Measurements from ENCODE around the gene IFT25.
"Not testable (repeated sequence)": the region's sequence is repeated elsewhere in the genome, so short reads cannot be mapped to it uniquely, and the experiment has no call there.

Gene IFT25

DNA sequence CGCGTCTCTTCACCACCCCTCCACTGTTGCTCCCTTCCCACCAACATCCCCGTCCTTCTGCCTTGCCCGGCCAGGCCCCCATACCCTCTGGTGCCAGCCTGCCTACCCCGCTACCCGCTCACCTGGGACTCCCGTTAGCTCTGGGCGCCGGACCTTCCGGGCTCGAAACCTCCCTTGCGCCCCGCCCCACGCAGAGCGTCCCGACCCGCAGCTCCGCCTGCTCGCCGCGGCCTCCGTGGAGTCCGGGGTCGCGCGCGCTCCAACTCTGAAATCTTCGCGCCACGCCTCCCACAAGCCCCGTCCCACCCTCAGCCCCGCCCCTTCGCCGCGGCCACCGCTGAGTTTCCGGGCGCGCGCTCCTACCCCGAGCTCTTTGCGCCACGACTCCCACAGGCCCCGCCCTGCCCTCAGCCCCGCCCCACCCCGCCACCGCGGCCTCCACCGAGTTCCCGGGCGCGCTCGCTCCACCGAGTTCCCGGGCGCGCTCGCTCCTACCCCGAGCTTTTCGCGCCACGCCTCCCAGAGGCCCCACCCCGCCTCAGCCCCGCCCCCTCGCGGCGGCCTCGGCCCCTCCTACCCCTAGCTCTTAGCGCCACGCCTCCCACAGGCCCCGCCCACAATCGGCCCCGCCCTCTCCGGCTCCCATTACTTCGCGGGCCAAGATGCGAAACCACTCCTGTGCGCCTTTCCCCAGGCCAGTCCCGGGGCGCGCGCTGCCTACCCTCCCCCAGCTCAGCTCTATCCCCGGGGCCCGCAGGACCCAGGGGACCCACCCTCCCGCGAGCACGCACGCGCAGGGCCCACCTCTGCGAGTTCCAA lies at the start of gene IFT25:
Gene IFT25, minus strand, starts transcription at position 267 of the 819 bp plus-strand sequence. CDS start 5,617 bp downstream, outside the sequence.
- H3K79me2 ChIP-seq (ENCODE audit: control insufficient read depth, insufficient read depth, low read length, unreplicated experiment) = peaks cover 79% of the 10 kb centered on the region
- peak within 1 kb of the TSS; percentile 90 for H3K4me3 ChIP-seq (ENCODE audit: low read depth, low read length)
- peaks cover 4% of the 10 kb centered on the region; the same call in 1 of the 2 replicates for H3K36me3 ChIP-seq (ENCODE audit: insufficient read depth, low read length)
- peak within 1 kb of the TSS; percentile 93 for H2AFZ ChIP-seq (ENCODE audit: low read length, unreplicated experiment)
- H3K27me3 ChIP-seq (ENCODE audit: insufficient read depth, low read length) = no peaks in the 10 kb centered on the region
- H3K4me1 ChIP-seq (ENCODE audit: control insufficient read depth, insufficient read depth, low read length, unreplicated experiment) = peaks cover 37% of the 10 kb centered on the region
- peak within 1 kb of the TSS; percentile 67 for H3K27ac ChIP-seq (ENCODE audit: low read depth, low read length)

DNA sequence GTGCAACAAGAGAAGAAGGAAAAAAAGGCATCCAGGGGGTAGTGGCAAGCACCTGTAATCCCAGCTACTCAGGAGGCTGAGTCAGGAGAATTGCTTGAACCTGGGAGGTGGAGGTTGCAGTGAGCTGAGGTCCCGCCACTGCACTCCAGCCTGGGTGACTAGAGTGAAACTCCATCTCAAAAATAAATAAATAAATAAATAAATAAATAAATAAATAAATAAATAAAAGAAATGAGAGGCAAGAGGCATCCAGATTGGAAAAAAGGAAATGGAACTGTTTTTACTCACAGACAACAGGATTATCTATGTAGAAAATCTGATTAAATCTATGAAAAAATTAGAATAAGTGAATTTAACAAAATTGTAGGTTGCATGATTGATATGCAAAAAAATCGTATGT lies 49.0 kb upstream of the IFT25 start:
- not testable (repeated sequence) for H3K79me2 ChIP-seq (ENCODE audit: control insufficient read depth, insufficient read depth, low read length, unreplicated experiment); H3K4me3 ChIP-seq (ENCODE audit: low read depth, low read length); H3K27ac ChIP-seq (ENCODE audit: low read depth, low read length); H3K36me3 ChIP-seq (ENCODE audit: insufficient read depth, low read length); H2AFZ ChIP-seq (ENCODE audit: low read length, unreplicated experiment); H3K4me1 ChIP-seq (ENCODE audit: control insufficient read depth, insufficient read depth, low read length, unreplicated experiment); H3K27me3 ChIP-seq (ENCODE audit: insufficient read depth, low read length)

DNA sequence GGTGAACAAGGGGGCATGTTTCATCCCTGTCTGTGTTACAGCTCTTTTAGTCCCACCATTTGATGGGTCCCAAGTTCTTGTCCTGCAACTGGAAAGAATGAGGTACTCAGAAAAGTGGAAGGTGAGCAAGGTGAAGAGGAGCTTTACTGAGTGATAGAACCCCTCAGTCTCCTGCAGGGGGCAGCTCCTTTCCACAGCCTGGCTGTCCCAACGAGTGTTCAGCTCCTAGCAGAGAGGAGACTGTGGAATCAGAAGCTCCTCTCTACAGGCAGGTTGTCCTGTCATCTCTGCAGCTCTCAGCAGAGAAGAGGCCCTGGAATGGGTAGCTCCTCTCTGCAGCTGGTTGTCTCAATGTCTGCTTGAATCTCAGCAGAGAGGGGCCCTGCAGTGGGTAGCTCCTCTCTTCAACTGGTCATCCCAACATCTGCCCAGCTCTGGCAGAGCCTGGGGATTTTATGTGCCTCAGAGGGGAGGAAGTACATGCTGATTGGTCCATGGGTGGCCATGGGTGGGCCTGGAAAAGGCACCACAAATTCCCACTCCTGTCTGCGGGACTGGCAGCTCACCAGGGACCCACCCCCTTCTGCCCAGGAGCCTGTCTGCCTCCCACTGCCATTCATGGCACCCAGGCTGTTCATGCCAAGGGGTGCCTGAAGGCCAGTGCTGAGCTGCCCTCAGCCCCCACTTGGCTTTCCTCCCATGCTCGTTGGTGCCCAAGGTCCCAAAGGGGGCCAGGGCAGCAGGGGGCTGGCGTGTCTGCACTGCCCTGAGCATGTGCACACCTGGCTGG lies 46.8 kb upstream of the IFT25 start:
- Histone ChIP-seq H3K36me3 (ENCODE audit: insufficient read depth, low read length) (no peaks in the 10 kb centered on the region), H3K79me2 (ENCODE audit: control insufficient read depth, insufficient read depth, low read length, unreplicated experiment) (no peaks in the 10 kb centered on the region), H3K4me1 (ENCODE audit: control insufficient read depth, insufficient read depth, low read length, unreplicated experiment) (no peaks in the 10 kb centered on the region), H3K4me3 (ENCODE audit: low read depth, low read length) (no peak overlapping the region), H3K27ac (ENCODE audit: low read depth, low read length) (no peak overlapping the region), H2AFZ (ENCODE audit: low read length, unreplicated experiment) (no peak overlapping the region), H3K27me3 (ENCODE audit: insufficient read depth, low read length) (no peaks in the 10 kb centered on the region)

DNA sequence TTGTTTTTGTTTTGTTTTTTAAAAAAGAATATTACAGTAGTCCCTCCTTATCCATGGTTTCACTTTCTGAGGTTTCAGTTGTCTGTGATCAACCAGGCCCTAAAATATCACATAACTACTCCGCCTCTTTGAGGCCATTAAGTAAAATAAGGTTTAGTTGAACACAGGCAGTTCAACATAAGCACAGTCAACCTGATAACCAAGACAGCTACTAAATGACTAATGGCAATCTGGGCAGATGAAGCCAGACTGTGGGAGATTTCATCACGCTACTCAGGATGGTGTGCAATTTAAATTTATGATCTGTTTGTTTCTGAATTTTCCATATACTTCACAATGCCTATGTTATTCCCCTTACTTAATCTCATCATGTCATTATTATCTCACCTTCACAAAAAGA lies 42.4 kb upstream of the IFT25 start:
- Histone ChIP-seq H3K4me3 (ENCODE audit: low read depth, low read length) (no peak overlapping the region), H3K4me1 (ENCODE audit: control insufficient read depth, insufficient read depth, low read length, unreplicated experiment) (peaks cover 1% of the 10 kb centered on the region), H2AFZ (ENCODE audit: low read length, unreplicated experiment) (no peak overlapping the region), H3K27ac (ENCODE audit: low read depth, low read length) (no peak overlapping the region), H3K27me3 (ENCODE audit: insufficient read depth, low read length) (no peaks in the 10 kb centered on the region), H3K36me3 (ENCODE audit: insufficient read depth, low read length) (no peaks in the 10 kb centered on the region), H3K79me2 (ENCODE audit: control insufficient read depth, insufficient read depth, low read length, unreplicated experiment) (no peaks in the 10 kb centered on the region)

DNA sequence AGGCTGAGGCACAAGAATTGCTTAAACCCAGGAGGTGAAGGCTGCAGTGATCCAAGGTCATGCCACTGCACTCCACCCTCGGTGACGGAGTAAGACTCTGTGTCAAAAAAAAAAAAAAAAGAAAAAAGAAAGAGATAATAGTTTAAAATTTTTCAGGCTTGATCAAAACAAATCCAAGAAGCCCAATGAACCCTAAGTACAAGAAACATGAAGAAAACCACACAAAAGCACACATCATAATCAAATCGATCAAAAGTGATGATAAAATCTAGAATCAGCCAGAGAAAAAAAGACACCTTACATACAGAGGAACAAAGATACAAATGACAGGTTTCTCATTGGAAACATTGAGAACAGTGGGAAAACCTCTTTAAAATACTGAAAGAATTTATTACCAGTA lies 41.0 kb upstream of the IFT25 start:
- Histone ChIP-seq H3K4me1 (ENCODE audit: control insufficient read depth, insufficient read depth, low read length, unreplicated experiment) (peaks cover 10% of the 10 kb centered on the region), H3K36me3 (ENCODE audit: insufficient read depth, low read length) (no peaks in the 10 kb centered on the region), H3K4me3 (ENCODE audit: low read depth, low read length) (no peak overlapping the region), H2AFZ (ENCODE audit: low read length, unreplicated experiment) (no peak overlapping the region), H3K79me2 (ENCODE audit: control insufficient read depth, insufficient read depth, low read length, unreplicated experiment) (no peaks in the 10 kb centered on the region), H3K27me3 (ENCODE audit: insufficient read depth, low read length) (no peaks in the 10 kb centered on the region), H3K27ac (ENCODE audit: low read depth, low read length) (no peak overlapping the region)

DNA sequence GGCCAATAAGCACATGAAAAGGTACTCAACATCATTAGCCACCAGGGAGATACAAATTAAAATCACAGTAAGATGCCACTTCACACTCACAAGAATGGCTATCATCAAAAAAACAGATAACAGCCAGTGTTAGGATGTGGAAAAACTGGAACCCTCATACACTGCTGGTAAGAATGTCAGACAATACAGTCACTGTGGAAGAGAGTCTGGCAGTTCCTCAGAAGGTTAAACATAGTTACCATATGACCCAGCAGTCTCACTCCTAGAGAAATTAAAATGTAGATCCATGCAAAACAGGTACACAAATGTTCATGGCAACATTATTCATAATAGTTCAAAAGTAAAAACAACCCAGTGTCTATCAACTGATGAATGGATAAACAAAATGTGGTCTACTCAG lies 39.2 kb upstream of the IFT25 start:
- H3K4me3 ChIP-seq (ENCODE audit: low read depth, low read length) = no peak overlapping the region
- H2AFZ ChIP-seq (ENCODE audit: low read length, unreplicated experiment) = no peak overlapping the region
- peaks cover 10% of the 10 kb centered on the region for H3K4me1 ChIP-seq (ENCODE audit: control insufficient read depth, insufficient read depth, low read length, unreplicated experiment)

DNA sequence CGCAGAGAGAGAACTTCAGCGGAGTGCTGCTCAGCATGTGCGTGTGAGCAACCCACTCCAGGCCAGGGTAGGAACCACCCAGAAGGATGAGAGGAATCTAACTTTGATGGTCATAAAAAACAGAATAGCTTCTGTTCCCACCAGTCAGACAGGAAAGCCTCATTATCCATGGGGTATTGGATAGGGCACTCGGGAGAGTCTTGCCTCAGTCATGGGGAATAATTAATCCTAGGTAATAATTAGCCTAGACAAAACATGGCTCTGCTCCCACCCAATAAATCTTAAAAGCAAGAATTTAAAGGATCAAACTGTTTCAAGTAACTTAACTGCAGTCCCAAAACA lies 37.2 kb upstream of the IFT25 start:
- Histone ChIP-seq H3K36me3 (ENCODE audit: insufficient read depth, low read length) (no peaks in the 10 kb centered on the region), H3K27me3 (ENCODE audit: insufficient read depth, low read length) (no peaks in the 10 kb centered on the region), H2AFZ (ENCODE audit: low read length, unreplicated experiment) (peak overlapping the region; percentile 94), H3K79me2 (ENCODE audit: control insufficient read depth, insufficient read depth, low read length, unreplicated experiment) (no peaks in the 10 kb centered on the region), H3K4me1 (ENCODE audit: control insufficient read depth, insufficient read depth, low read length, unreplicated experiment) (peaks cover 10% of the 10 kb centered on the region), H3K27ac (ENCODE audit: low read depth, low read length) (no peak overlapping the region), H3K4me3 (ENCODE audit: low read depth, low read length) (peak overlapping the region; percentile 68)

More for the DNA sequence above, 39.2 kb upstream of the IFT25 start:
- no peak overlapping the region for H3K27ac ChIP-seq (ENCODE audit: low read depth, low read length)
- no peaks in the 10 kb centered on the region for H3K27me3 ChIP-seq (ENCODE audit: insufficient read depth, low read length)
- H3K36me3 ChIP-seq (ENCODE audit: insufficient read depth, low read length) = no peaks in the 10 kb centered on the region
- H3K79me2 ChIP-seq (ENCODE audit: control insufficient read depth, insufficient read depth, low read length, unreplicated experiment) = no peaks in the 10 kb centered on the region

DNA sequence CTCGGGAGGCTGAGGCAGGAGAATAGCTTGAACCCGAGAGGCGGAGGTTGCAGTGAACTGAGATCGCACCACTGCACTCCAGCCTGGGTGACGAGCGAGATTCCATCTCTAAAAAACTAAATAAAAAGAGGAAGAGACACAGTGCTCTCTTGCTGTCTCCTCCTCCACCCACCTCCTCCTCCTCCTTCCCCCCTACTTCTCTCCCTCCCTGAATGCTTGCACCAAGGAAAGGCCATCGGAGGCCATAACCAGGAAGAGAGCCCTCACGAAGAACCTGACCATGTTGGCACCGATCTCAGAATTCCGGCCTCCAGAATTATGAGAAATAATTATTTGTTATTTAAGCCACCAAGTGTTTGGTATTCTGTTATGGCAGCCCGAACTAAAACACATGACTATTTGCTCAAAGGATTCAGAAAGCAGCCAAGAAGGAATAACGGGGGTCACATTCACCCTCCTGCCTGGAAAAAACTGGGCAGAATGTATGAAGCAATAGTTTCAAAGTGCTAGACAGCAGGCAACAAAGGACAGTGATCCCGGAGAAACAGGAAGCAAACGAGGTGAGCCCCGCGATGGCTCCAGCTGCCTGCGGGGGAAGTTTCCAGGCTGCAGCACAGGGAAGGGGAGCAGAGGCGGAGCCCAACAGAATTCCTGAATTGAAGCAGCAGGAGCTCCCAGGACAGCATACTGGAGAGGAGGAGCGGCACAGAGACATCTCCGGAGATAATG lies 36.7 kb upstream of the IFT25 start:
- Histone ChIP-seq H2AFZ (ENCODE audit: low read length, unreplicated experiment) (peak overlapping the region; percentile 94), H3K27me3 (ENCODE audit: insufficient read depth, low read length) (no peaks in the 10 kb centered on the region), H3K27ac (ENCODE audit: low read depth, low read length) (no peak overlapping the region), H3K4me1 (ENCODE audit: control insufficient read depth, insufficient read depth, low read length, unreplicated experiment) (peaks cover 10% of the 10 kb centered on the region), H3K4me3 (ENCODE audit: low read depth, low read length) (peak overlapping the region; percentile 68), H3K36me3 (ENCODE audit: insufficient read depth, low read length) (no peaks in the 10 kb centered on the region), H3K79me2 (ENCODE audit: control insufficient read depth, insufficient read depth, low read length, unreplicated experiment) (no peaks in the 10 kb centered on the region)

DNA sequence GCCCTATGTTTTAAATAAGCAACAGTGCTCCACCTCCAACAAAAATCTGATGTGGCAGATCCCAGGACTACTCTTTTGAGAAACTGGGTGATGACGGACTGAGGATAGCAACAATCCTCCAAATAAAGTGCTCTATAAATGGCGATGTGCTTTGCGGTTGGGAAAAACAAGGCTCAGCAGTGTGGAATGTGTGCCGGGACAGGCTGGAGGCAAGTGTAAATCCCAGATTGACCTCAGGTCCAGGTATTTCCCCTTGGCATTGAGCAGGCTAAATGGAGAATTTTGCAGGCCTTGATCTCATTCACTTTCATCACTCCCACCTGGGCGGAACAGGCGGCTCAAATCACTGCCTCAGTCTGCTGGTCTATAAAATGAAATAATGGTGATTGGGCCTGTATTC lies 35.7 kb upstream of the IFT25 start:
- Histone ChIP-seq H3K79me2 (ENCODE audit: control insufficient read depth, insufficient read depth, low read length, unreplicated experiment) (no peaks in the 10 kb centered on the region), H3K36me3 (ENCODE audit: insufficient read depth, low read length) (no peaks in the 10 kb centered on the region), H3K4me3 (ENCODE audit: low read depth, low read length) (no peak overlapping the region), H2AFZ (ENCODE audit: low read length, unreplicated experiment) (no peak overlapping the region), H3K27ac (ENCODE audit: low read depth, low read length) (no peak overlapping the region), H3K27me3 (ENCODE audit: insufficient read depth, low read length) (no peaks in the 10 kb centered on the region), H3K4me1 (ENCODE audit: control insufficient read depth, insufficient read depth, low read length, unreplicated experiment) (peaks cover 10% of the 10 kb centered on the region)

DNA sequence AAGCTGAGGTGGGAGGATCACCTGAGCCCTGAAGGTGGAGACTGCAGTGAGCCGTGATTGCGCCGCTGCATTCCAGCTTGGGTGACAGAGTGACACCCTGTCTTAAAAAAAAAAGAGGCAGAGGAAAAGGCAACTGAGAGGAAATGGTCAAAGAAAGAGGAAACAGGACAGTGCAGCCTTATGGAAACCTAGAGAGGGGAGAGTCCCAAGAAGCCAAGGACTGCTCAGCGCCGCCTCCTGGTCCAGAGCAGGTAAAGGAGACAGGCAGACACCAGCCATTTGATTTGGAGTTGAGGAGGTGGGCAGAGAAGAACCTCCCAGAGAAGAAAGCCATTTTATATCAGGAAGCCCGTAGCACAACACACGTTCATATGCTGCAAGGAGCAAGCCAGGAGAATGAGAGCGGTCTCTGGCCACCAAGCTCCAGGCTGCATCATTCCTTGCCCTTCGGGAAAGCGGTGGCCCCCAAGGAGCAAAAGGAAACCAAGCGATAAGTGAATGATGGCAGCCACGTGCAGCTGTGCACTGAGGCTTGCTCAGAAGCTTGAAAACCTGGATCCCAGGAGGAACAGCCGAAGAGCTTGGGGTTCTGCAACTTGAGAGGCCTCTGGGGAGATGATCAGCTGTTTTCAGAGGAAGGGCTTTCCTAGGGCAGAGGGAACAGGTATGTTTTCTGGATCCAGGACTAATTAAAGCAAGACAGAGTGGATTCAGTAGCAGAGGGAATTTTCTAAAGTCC lies 34.4 kb upstream of the IFT25 start:
- Histone ChIP-seq H3K4me1 (ENCODE audit: control insufficient read depth, insufficient read depth, low read length, unreplicated experiment) (peaks cover 10% of the 10 kb centered on the region), H3K79me2 (ENCODE audit: control insufficient read depth, insufficient read depth, low read length, unreplicated experiment) (no peaks in the 10 kb centered on the region), H3K27me3 (ENCODE audit: insufficient read depth, low read length) (no peaks in the 10 kb centered on the region), H3K4me3 (ENCODE audit: low read depth, low read length) (no peak overlapping the region), H2AFZ (ENCODE audit: low read length, unreplicated experiment) (no peak overlapping the region), H3K36me3 (ENCODE audit: insufficient read depth, low read length) (no peaks in the 10 kb centered on the region), H3K27ac (ENCODE audit: low read depth, low read length) (no peak overlapping the region)
